ENCODE results near the gene AMMECR1L.

DNA sequence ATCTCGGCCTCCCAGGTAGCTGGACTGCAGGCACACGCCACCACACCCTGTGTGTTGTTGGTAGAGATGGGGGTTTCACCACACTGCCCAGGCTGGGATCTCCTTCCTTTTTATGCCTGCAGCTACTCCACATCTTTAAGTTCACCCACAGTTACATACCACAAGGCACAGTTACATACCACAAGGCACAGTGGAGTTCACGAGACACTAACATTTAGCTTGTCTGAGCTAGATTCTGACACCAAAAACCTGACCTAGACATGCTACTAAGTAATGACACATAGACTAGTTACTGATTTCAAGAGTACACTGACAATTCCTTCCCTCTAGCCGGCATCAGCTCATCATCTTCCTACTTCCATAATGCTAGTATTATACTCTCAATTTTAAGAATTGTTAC, 32.1 kb downstream of the AMMECR1L start:
- TF ChIP-seq MXI1 (IDR thresholded peaks at IDR 0.05; ENCODE audit: borderline replicate concordance, low read depth, low read length) (no peak), POLR2A (IDR thresholded peaks at IDR 0.05; ENCODE audit: low read depth, low read length) (no peak)
- TF ChIP-seq, protein P1, sequence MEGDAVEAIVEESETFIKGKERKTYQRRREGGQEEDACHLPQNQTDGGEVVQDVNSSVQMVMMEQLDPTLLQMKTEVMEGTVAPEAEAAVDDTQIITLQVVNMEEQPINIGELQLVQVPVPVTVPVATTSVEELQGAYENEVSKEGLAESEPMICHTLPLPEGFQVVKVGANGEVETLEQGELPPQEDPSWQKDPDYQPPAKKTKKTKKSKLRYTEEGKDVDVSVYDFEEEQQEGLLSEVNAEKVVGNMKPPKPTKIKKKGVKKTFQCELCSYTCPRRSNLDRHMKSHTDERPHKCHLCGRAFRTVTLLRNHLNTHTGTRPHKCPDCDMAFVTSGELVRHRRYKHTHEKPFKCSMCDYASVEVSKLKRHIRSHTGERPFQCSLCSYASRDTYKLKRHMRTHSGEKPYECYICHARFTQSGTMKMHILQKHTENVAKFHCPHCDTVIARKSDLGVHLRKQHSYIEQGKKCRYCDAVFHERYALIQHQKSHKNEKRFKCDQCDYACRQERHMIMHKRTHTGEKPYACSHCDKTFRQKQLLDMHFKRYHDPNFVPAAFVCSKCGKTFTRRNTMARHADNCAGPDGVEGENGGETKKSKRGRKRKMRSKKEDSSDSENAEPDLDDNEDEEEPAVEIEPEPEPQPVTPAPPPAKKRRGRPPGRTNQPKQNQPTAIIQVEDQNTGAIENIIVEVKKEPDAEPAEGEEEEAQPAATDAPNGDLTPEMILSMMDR (conservative IDR thresholded peaks at IDR 0.05; ENCODE audit: low read depth, low read length): no peak

Measured in IMR-90 (cell line).